Lower lobe of right lung (tissue), 2 donors: ENCODE measurements around the gene GPM6B. TPM values are rescaled to one million over a fixed set of nuclear protein-coding genes. Genes with fewer than 3 reads are reported as not detected.

ENCODE experiments used
- ATAC-seq, 2 donors: fragments of 200-7000 bp; cut with Tn5 transposase; one replicate each; pipeline ENCODE4 v1.9.1; 2020 to 2022; ENCODE audit warnings: mild to moderate bottlenecking in 2 of 2, moderate library complexity in 2 of 2
- DNase-seq: peaks from one replicate; pipeline ENCODE4 v3.0.0-alpha.2; 2020
- H3K27ac ChIP-seq: fragments of 200-600 bp; one replicate; pipeline ENCODE4 v1.8.0; 2022
- H3K27me3 ChIP-seq: fragments of 200-600 bp; one replicate; pipeline ENCODE4 v1.8.0; 2022; ENCODE audit warnings: low read depth
- H3K36me3 ChIP-seq: fragments of 200-600 bp; one replicate; pipeline ENCODE4 v1.8.0; 2022; ENCODE audit warnings: mild to moderate bottlenecking
- H3K4me1 ChIP-seq: fragments of 200-600 bp; one replicate; pipeline ENCODE4 v1.8.0; 2022
- H3K4me3 ChIP-seq: fragments of 200-600 bp; one replicate; pipeline ENCODE4 v1.8.0; 2022; ENCODE audit warnings: mild to moderate bottlenecking
- H3K9me3 ChIP-seq: fragments of 200-600 bp; one replicate; pipeline ENCODE4 v1.8.0; 2022
- CTCF ChIP-seq: fragments of 200-600 bp; IDR thresholded peaks from one replicate; pipeline ENCODE4 v1.8.0; 2022; ENCODE audit warnings: antibody characterized with exemption, mild to moderate bottlenecking
- intact Hi-C: fragments of 100-400 bp; cut with DNase I; formaldehyde crosslinking; loops from one replicate; pipeline ENCODE4 v1.11.0; 2022
- total RNA-seq: library from RNA; stranded (reverse); fragmentation: NEBNext Ultra II Directional; extraction: Animal tissue kit (Norgen Biotek cat#: 25700); gene quantifications from one replicate; pipeline ENCODE4 v1.2.1, GENCODE V29; 2021
- donor health status: DM: no; HTN: yes; CAD: no; lungs with severe emphysema.

GPM6B gene
- total RNA-seq, 1 donor from 2014 or later = 21.6 TPM

- H3K27ac ChIP-seq = no peak overlapping the region
- intact Hi-C loops = no loop called here
Measured at GRCh38 chrX:13752141-13752540, 64.8 kb downstream of the GPM6B start.

GRCh38 chrX:13750812-13751211, 66.1 kb downstream of the GPM6B start:
- ATAC-seq = no peak
- no peaks in the 10 kb centered on the region for H3K9me3 ChIP-seq
- DNase-seq = no peak
- no peaks in the 10 kb centered on the region for H3K27me3 ChIP-seq
- TF ChIP-seq CTCF = no peak
- H3K27ac ChIP-seq = no peak overlapping the region
- H3K4me1 ChIP-seq = no peaks in the 10 kb centered on the region
- peaks cover 30% of the 10 kb centered on the region for H3K36me3 ChIP-seq
- intact Hi-C loops = no loop called here
- no peak overlapping the region for H3K4me3 ChIP-seq

More at GRCh38 chrX:13752141-13752540, 64.8 kb downstream of the GPM6B start:
- DNase-seq = no peak
- ATAC-seq = no peak
- H3K4me1 ChIP-seq = no peaks in the 10 kb centered on the region
- H3K36me3 ChIP-seq = peaks cover 30% of the 10 kb centered on the region
- no peaks in the 10 kb centered on the region for H3K27me3 ChIP-seq
- no peak overlapping the region for H3K4me3 ChIP-seq
- no peaks in the 10 kb centered on the region for H3K9me3 ChIP-seq
- TF ChIP-seq CTCF = no peak

DNA sequence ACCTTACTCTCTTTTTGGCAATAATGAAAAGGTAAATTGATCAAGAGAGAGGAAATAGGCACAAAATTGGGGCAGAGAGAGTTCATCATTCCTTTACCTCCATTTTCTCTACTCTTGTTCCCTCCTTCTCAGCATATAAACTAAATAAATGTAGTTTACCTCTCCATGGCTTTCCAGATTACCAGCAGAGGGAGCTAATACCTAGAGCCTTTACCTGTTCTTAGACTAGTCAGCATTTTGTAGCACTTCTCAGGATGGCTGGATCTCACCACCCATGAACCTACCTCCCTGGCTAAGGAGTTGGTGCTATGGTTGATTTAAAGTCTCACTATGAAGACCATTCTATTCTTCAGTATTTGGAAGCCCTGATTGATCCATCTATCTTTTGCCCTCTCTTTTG, 66.7 kb downstream of the GPM6B start:
- no peaks in the 10 kb centered on the region for H3K9me3 ChIP-seq
- no peaks in the 10 kb centered on the region for H3K4me1 ChIP-seq
- intact Hi-C loops = no loop called here
- no peak overlapping the region for H3K4me3 ChIP-seq
- peaks cover 30% of the 10 kb centered on the region for H3K36me3 ChIP-seq
- no peak for DNase-seq
- TF ChIP-seq CTCF = peak; percentile 50
- H3K27me3 ChIP-seq = no peaks in the 10 kb centered on the region
- H3K27ac ChIP-seq = no peak overlapping the region
- ATAC-seq = peak in 1 of 2 donors; percentile 73

DNA sequence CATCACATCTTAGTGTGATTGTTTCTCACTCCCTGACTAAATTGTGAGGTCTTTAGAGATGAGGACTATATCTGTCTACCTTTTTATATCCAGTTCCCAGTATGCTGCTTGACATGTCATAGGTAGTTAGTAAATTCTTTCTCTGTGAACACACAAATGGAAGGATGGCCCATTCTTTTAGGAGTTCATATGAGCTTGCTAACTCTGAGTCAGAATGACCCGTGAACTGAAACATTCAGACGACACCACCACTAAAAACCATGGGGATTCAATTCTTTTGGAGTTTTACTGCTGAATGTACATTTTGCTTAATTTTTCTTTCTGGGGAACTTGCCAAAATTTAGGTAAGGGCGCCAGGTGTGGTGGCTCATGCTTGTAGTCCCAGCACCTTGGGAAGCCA, 68.4 kb downstream of the GPM6B start:
- intact Hi-C loops = no loop called here
- TF ChIP-seq CTCF = no peak
- ATAC-seq = no peak

DNA sequence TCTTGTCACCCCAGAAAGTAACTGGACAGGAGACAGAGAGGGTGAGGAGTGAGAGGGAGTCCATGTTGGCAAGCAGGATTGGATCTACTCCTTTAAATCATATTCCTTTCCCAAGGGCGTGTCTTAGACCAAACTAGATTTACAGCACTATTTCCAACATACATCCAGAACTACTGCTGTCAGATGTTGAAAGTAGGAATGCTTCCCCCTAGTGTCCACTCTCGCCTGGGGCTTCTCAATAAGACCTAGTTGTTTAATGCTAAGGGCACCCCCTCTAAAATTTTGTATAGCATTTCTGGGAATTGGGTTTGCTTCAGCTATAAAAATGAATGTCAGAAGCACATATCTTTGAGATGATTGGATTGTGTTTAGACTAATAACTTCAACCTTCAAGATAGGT, 69.1 kb downstream of the GPM6B start:
- H3K36me3 ChIP-seq = peaks cover 25% of the 10 kb centered on the region
- ATAC-seq (peak in 1 of 2 donors; percentile 69), DNase-seq (no peak)
- H3K9me3 ChIP-seq = no peaks in the 10 kb centered on the region
- H3K27me3 ChIP-seq = no peaks in the 10 kb centered on the region
- peak; percentile 46 for TF ChIP-seq CTCF
- no peak overlapping the region for H3K27ac ChIP-seq
- intact Hi-C loops = no loop called here
- H3K4me1 ChIP-seq = no peaks in the 10 kb centered on the region
- H3K4me3 ChIP-seq = no peak overlapping the region

More for the DNA sequence above, 68.4 kb downstream of the GPM6B start:
- no peak for DNase-seq
- no peaks in the 10 kb centered on the region for H3K4me1 ChIP-seq
- H3K27me3 ChIP-seq = no peaks in the 10 kb centered on the region
- peaks cover 32% of the 10 kb centered on the region for H3K36me3 ChIP-seq
- H3K9me3 ChIP-seq = no peaks in the 10 kb centered on the region
- no peak overlapping the region for H3K27ac ChIP-seq
- H3K4me3 ChIP-seq = no peak overlapping the region
